Endothelial cell of umbilical vein (primary cell): ENCODE measurements around the gene LRRC42. TPM values are rescaled to one million over a fixed set of nuclear protein-coding genes. Genes with fewer than 3 reads are reported as not detected.

Source experiments
- BruUV-seq: library from RNA; stranded (reverse); fragments of 400-500 nt; replicated peaks from 2 replicates; lab custom pipeline; 2021; lab: Mats Ljungman, UMichigan
- CTCF ChIA-PET: fragments of 300-600, 350-600 bp; sonication (Branson Sonifier 250); formaldehyde crosslinking; loops from one replicate; lab custom pipeline; 2021; ENCODE audit warnings: antibody characterized with exemption, inconsistent platforms; lab: Charles Lee
- POLR2A ChIA-PET: fragments of 300-600, 350-600 bp; sonication (Branson Sonifier 250); formaldehyde crosslinking; loops from one replicate; lab custom pipeline; 2021; ENCODE audit warnings: antibody characterized with exemption, inconsistent platforms; lab: Charles Lee
- DNase-seq: peaks from one replicate; pipeline ENCODE4 v3.0.0-alpha.2; 2011; ENCODE audit warnings: low read depth, low spot score
- FAIRE-seq: peaks from 2 replicates; lab custom pipeline; 2011; peaks lifted over from hg19 to GRCh38; lab: Jason Lieb, UNC
- H2AFZ ChIP-seq: 2 replicates; pipeline ENCODE4 v1.6.0; 2012; ENCODE audit warnings: low read depth, low read length, control low read depth, inconsistent platforms
- H3K27ac ChIP-seq: 2 replicates; pipeline ENCODE4 v1.5.1; 2011; ENCODE audit warnings: low read depth, mild to moderate bottlenecking, control low read depth, low read length, moderate library complexity; ENCODE audit not compliant: insufficient read depth
- H3K27me3 ChIP-seq, 2 experiments: 2 replicates each; pipeline versions ENCODE4 v1.6.0 to v1.6.1; 2011; ENCODE audit warnings: low read length in 2 of 2, mixed read lengths in 1 of 2; ENCODE audit not compliant: control insufficient read depth in 2 of 2, insufficient read depth in 2 of 2
- H3K36me3 ChIP-seq, 2 experiments: 2 replicates in 1 of 2; 3 replicates in 1 of 2; pipeline ENCODE4 v1.5.1; 2011; ENCODE audit warnings: low read length in 2 of 2, mild to moderate bottlenecking in 1 of 2, moderate library complexity in 1 of 2; ENCODE audit not compliant: control insufficient read depth in 2 of 2, insufficient read depth in 2 of 2; ENCODE audit errors: extremely low read depth in 1 of 2
- H3K4me1 ChIP-seq: 3 replicates; pipeline ENCODE4 v1.5.1; 2011; ENCODE audit warnings: mild to moderate bottlenecking, low read length; ENCODE audit not compliant: control insufficient read depth, insufficient read depth; ENCODE audit errors: extremely low read depth
- H3K4me2 ChIP-seq: 2 replicates; pipeline ENCODE4 v1.6.1; 2011; ENCODE audit warnings: low read length, control low read depth, mixed read lengths; ENCODE audit not compliant: insufficient read depth
- H3K4me3 ChIP-seq, 3 experiments: fragments of 200-600 bp in 1 of 3; sonication (generic), shearing (Covaris generic) in 1 of 3; replicated peaks in 1 of 3; 2 replicates each; pipeline ENCODE4 v1.5.1; 2011 to 2016; ENCODE audit warnings: control low read depth in 3 of 3, low read length in 3 of 3, mild to moderate bottlenecking in 2 of 3, inconsistent platforms in 1 of 3, low read depth in 1 of 3, moderate library complexity in 1 of 3; ENCODE audit not compliant: insufficient read depth in 1 of 3
- H3K79me2 ChIP-seq: 2 replicates; pipeline ENCODE4 v1.6.0; 2012; ENCODE audit warnings: low read length, inconsistent platforms; ENCODE audit not compliant: control insufficient read depth, insufficient read depth
- H3K9ac ChIP-seq: replicated peaks from 2 replicates; pipeline ENCODE3; 2011; ENCODE audit warnings: low read length, control low read depth; ENCODE audit not compliant: insufficient read depth; ENCODE audit errors: extremely low read depth
- H3K9me1 ChIP-seq: replicated peaks from 3 replicates; pipeline ENCODE4 v1.6.0; 2011; ENCODE audit warnings: mild to moderate bottlenecking, low read length; ENCODE audit not compliant: control insufficient read depth, insufficient read depth; ENCODE audit errors: extremely low read depth
- H3K9me3 ChIP-seq: replicated peaks from 2 replicates; pipeline ENCODE4 v1.5.1; 2012; ENCODE audit warnings: low read length, inconsistent platforms; ENCODE audit not compliant: control insufficient read depth, insufficient read depth
- H4K20me1 ChIP-seq: replicated peaks from 2 replicates; pipeline ENCODE3; 2011; ENCODE audit warnings: mild to moderate bottlenecking, low read length; ENCODE audit not compliant: control insufficient read depth, insufficient read depth; ENCODE audit errors: extremely low read depth
- CTCF ChIP-seq, 2 donors: IDR thresholded peaks; 1 replicate in 1 of 2; 2 replicates in 1 of 2; pipeline ENCODE4 v1.5.1; 2011; ENCODE audit warnings: low read length in 2 of 2, mild to moderate bottlenecking in 2 of 2, moderate library complexity in 2 of 2, control low read depth in 1 of 2, inconsistent platforms in 1 of 2, low read depth in 1 of 2; ENCODE audit not compliant: insufficient read depth in 1 of 2; ENCODE audit errors: extremely low read depth in 1 of 2
- EZH2 ChIP-seq: IDR thresholded peaks from 2 replicates; pipeline ENCODE4 v1.6.1; 2012; ENCODE audit warnings: borderline replicate concordance, low read depth, mild to moderate bottlenecking, moderate library complexity, low read length, inconsistent platforms; ENCODE audit not compliant: severe bottlenecking
- FOS ChIP-seq: IDR thresholded peaks from 2 replicates; pipeline ENCODE4 v1.6.1; 2011; ENCODE audit warnings: mild to moderate bottlenecking, low read length, moderate library complexity, borderline replicate concordance; ENCODE audit not compliant: insufficient read depth
- GATA2 ChIP-seq: IDR thresholded peaks from 2 replicates; pipeline ENCODE4 v1.7.0; 2011; ENCODE audit warnings: low read depth, mild to moderate bottlenecking, moderate library complexity, mixed read lengths, low read length; ENCODE audit not compliant: insufficient read length, insufficient read depth
- JUN ChIP-seq: IDR thresholded peaks from 2 replicates; pipeline ENCODE4 v1.6.1; 2011; ENCODE audit warnings: borderline replicate concordance, low read depth; ENCODE audit not compliant: insufficient read length, insufficient read depth
- MAX ChIP-seq: IDR thresholded peaks from 2 replicates; pipeline ENCODE4 v1.6.1; 2011; ENCODE audit not compliant: insufficient read depth, insufficient read length
- MYC ChIP-seq: IDR thresholded peaks from one replicate; pipeline ENCODE4 v1.6.1; 2011; ENCODE audit warnings: mild to moderate bottlenecking, low read depth, low read length
- POLR2A ChIP-seq: IDR thresholded peaks from 2 replicates; pipeline ENCODE4 v1.6.1; 2012; ENCODE audit warnings: low read depth, mild to moderate bottlenecking, control low read depth, low read length
- POLR2AphosphoS5 ChIP-seq: IDR thresholded peaks from 2 replicates; pipeline ENCODE4 v1.6.1; 2012; ENCODE audit warnings: low read depth, mild to moderate bottlenecking, control low read depth, low read length, moderate library complexity; ENCODE audit not compliant: insufficient read depth
- dilution Hi-C: fragments of 300-500 bp; cut with MboI; formaldehyde crosslinking; loops from one replicate; pipeline ENCODE4 v1.15.0; 2019; ENCODE audit warnings: low sequenced_read_pairs; ENCODE audit not compliant: extremely low pct_ligation_motif_present
- intact Hi-C: fragments of 100-400 bp; cut with micrococcal nuclease; formaldehyde crosslinking; loops from one replicate; pipeline ENCODE4 v1.10.0; 2022
- polyA plus RNA-seq, 4 experiments: library from polyadenylated mRNA; depleted of rRNA in 3 of 4; stranded (reverse) in 3 of 4; unstranded in 1 of 4; fragments of >200 nt; gene quantifications; 2 replicates each; pipeline versions ENCODE4 v1.2.1 to v1.2.3, GENCODE V29; 2011 to 2012; ENCODE audit warnings: missing spikeins in 1 of 4
- total RNA-seq: library from RNA; stranded (reverse); gene quantifications from 2 replicates; pipeline ENCODE4 v1.2.3, GENCODE V29; 2021

The LRRC42 gene
- total and polyA plus RNA-seq, 2 donors (not counting 3 experiments of a cell fraction or from before 2014, with no cell fraction given) = 25.3 to 26.1 TPM

GRCh38 chr1:53966794-53967193 lies 20.6 kb downstream of the LRRC42 start:
- Histone ChIP-seq H3K4me1 (no peaks in the 10 kb centered on the region), H3K4me3 (no peak overlapping the region), H3K9ac (no peak overlapping the region), H3K4me2 (no peak overlapping the region), H3K27ac (no peak overlapping the region), H2AFZ (no peak overlapping the region), H3K79me2 (no peaks in the 10 kb centered on the region), H3K9me1 (no peaks in the 10 kb centered on the region), H3K9me3 (no peaks in the 10 kb centered on the region), H3K27me3 (no peaks in the 10 kb centered on the region), H4K20me1 (no peaks in the 10 kb centered on the region), H3K36me3 (peaks cover 12 to 18% of the 10 kb centered on the region in 2 experiments)
- TF ChIP-seq POLR2A (no peak), CTCF (IDR thresholded peaks at IDR 0.05; ENCODE audit: extremely low read depth in 1 of 2, insufficient read depth in 1 of 2, low read depth in 1 of 2, low read length in 2 of 2) (no peak), JUN (no peak), GATA2 (no peak), MAX (no peak), EZH2 (no peak), MYC (no peak), FOS (no peak), POLR2AphosphoS5 (no peak)
- dilution Hi-C loops = no loop called here
- BruUV-seq = no TSS peak
- CTCF ChIA-PET = no interaction called here
- no peak for FAIRE-seq
- intact Hi-C loops = no loop called here
- no peak for DNase-seq
- POLR2A ChIA-PET = no interaction called here
